ENCODE measurements around the gene ZNF621. TPM values are rescaled to one million over a fixed set of nuclear protein-coding genes. Genes with fewer than 3 reads are reported as not detected.

The ZNF621 gene
- total RNA-seq, 5 donors from 2014 or later (not counting 1 experiment from before 2014, with no cell fraction given) = 16.6 to 25.2 (median 22.2) TPM

GRCh38 chr3:40585381-40586016, 60.7 kb downstream of the ZNF621 start:
- H3K4me1 ChIP-seq (ENCODE audit: control insufficient read depth in 1 of 2, extremely low read depth in 1 of 2, insufficient read depth in 2 of 2, low read length in 2 of 2) = no peaks in the 10 kb centered on the region
- H3K4me3 ChIP-seq (ENCODE audit: control insufficient read depth in 1 of 2, extremely low read depth in 1 of 2, low read length in 1 of 2) = no peak overlapping the region
- WGBS (ENCODE audit: insufficient coverage) = 92% methylated on average over 2 of the region's 6 CpGs
- no peak for DNase-seq
- CTCF ChIA-PET = interaction anchor here (0.6 to 3.9 kb wide), 7 partner anchors 7 to 1851 kb away, joined by 3 to 19 read pairs (median 4); no protein-coding TSS in a partner anchor
- H3K27me3 Mint-ChIP-seq = peaks cover 1 to 9% of the 10 kb centered on the region in 2 donors
- ATAC-seq (replicated peaks in 1 of 4) = no peak
- no peak overlapping the region for H3K27ac ChIP-seq (ENCODE audit: low read length)
- no peaks in the 10 kb centered on the region for H3K36me3 Mint-ChIP-seq
- no peaks in the 10 kb centered on the region for H3K9me3 ChIP-seq
- POLR2A ChIA-PET = no interaction called here
- peaks cover 0 to 12% of the 10 kb centered on the region in 2 experiments for H3K27me3 ChIP-seq (replicated peaks in 1 of 2; ENCODE audit: control insufficient read depth in 2 of 2, extremely low read depth in 1 of 2, insufficient read depth in 2 of 2, low read length in 1 of 2)
- H3K4me3 Mint-ChIP-seq = no peak overlapping the region
- no peaks in the 10 kb centered on the region for H3K36me3 ChIP-seq (ENCODE audit: control insufficient read depth in 2 of 2, extremely low read depth in 1 of 2, insufficient read depth in 1 of 2, low read length in 1 of 2)
- no peaks in the 10 kb centered on the region for H3K4me1 Mint-ChIP-seq
- H3K9me3 Mint-ChIP-seq = no peaks in the 10 kb centered on the region
- H3K27ac Mint-ChIP-seq = no peak overlapping the region

DNA sequence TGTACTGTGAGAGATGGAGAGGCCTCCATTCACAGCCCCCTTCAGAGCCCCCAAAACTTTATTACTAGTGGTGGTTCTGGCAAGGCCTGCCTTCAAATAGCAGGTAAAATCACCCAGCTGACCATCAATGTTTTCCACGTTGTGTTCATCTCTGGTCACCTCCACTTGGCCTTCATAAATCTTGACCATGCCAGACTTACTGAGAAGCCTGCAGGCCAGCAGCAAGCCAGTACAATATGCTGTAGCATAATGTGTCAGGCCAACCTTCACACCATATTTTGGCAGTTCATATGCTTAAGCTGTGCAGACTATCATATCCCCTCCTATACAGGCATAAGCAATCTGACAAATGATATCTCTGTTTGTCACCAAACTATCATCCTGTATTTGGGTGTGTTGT, 62.1 kb downstream of the ZNF621 start:
- CTCF ChIA-PET = interaction anchor here (0.5 to 2.2 kb wide), 4 partner anchors 9 to 1296 kb away, joined by 3 to 7 read pairs (median 4); no protein-coding TSS in a partner anchor
- POLR2A ChIA-PET = no interaction called here
- Mint-ChIP-seq H3K9me3 (no peaks in the 10 kb centered on the region), H3K27me3 (peaks cover 4 to 16% of the 10 kb centered on the region in 2 donors), H3K4me1 (no peaks in the 10 kb centered on the region), H3K36me3 (no peaks in the 10 kb centered on the region), H3K27ac (no peak overlapping the region), H3K4me3 (no peak overlapping the region)
- Histone ChIP-seq H3K36me3 (ENCODE audit: control insufficient read depth in 2 of 2, extremely low read depth in 1 of 2, insufficient read depth in 1 of 2, low read length in 1 of 2) (no peaks in the 10 kb centered on the region), H3K27me3 (replicated peaks in 1 of 2; ENCODE audit: control insufficient read depth in 2 of 2, extremely low read depth in 1 of 2, insufficient read depth in 2 of 2, low read length in 1 of 2) (peaks cover 0 to 14% of the 10 kb centered on the region in 2 experiments), H3K27ac (ENCODE audit: low read length) (no peak overlapping the region), H3K4me3 (ENCODE audit: control insufficient read depth in 1 of 2, extremely low read depth in 1 of 2, low read length in 1 of 2) (no peak overlapping the region), H3K4me1 (ENCODE audit: control insufficient read depth in 1 of 2, extremely low read depth in 1 of 2, insufficient read depth in 2 of 2, low read length in 2 of 2) (no peaks in the 10 kb centered on the region), H3K9me3 (no peaks in the 10 kb centered on the region)
- DNase-seq (no peak), ATAC-seq (replicated peaks in 1 of 4) (no peak)
- WGBS (ENCODE audit: insufficient coverage) = 75% methylated on average over 1 of the region's 1 CpG

DNA sequence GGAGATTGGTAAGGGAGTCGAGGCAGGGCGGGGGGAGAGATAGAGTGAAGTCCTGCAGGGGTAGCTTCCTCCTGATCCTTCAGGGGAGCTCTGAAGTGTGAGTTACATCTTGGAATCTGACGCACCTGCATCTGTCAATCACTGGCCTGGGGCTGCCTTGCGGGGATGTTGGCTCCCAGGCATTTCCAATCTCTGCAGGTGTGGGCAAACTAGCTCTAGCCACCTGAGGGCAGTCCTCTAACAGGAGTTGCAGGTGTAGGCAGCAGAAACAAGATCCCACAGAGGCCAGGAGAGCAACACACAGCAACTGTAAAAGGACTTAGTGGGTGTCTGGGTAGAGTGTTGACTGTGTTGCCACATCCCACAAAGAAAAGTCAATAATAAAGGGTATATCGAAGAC, 63.6 kb downstream of the ZNF621 start:
- Histone ChIP-seq H3K4me1 (ENCODE audit: control insufficient read depth in 1 of 2, extremely low read depth in 1 of 2, insufficient read depth in 2 of 2, low read length in 2 of 2) (no peaks in the 10 kb centered on the region), H3K4me3 (ENCODE audit: control insufficient read depth in 1 of 2, extremely low read depth in 1 of 2, low read length in 1 of 2) (no peak overlapping the region), H3K9me3 (no peaks in the 10 kb centered on the region), H3K36me3 (ENCODE audit: control insufficient read depth in 2 of 2, extremely low read depth in 1 of 2, insufficient read depth in 1 of 2, low read length in 1 of 2) (no peaks in the 10 kb centered on the region), H3K27me3 (replicated peaks in 1 of 2; ENCODE audit: control insufficient read depth in 2 of 2, extremely low read depth in 1 of 2, insufficient read depth in 2 of 2, low read length in 1 of 2) (peaks cover 0 to 10% of the 10 kb centered on the region in 2 experiments), H3K27ac (ENCODE audit: low read length) (no peak overlapping the region)
- no peaks in the 10 kb centered on the region for H3K36me3 Mint-ChIP-seq
- no peak overlapping the region for H3K4me3 Mint-ChIP-seq
- ChIA-PET CTCF (interaction anchor here in 1 of 2 donors (1.2 kb wide), 1 partner anchor 1293 kb away, joined by 3 read pairs; no protein-coding TSS in a partner anchor), POLR2A (no interaction called here)
- H3K27ac Mint-ChIP-seq = no peak overlapping the region
- WGBS (ENCODE audit: insufficient coverage) = 93% methylated on average over 5 of the region's 5 CpGs
- no peaks in the 10 kb centered on the region for H3K9me3 Mint-ChIP-seq
- DNase-seq = no peak
- no peaks in the 10 kb centered on the region for H3K4me1 Mint-ChIP-seq
- ATAC-seq (replicated peaks in 1 of 4) = no peak
- peaks cover 4 to 20% of the 10 kb centered on the region in 2 donors for H3K27me3 Mint-ChIP-seq

Other genes with a start within 250 kb of the ZNF621 start
- gene EIF1B, start 215.3 kb upstream of the ZNF621 start, total RNA-seq = 10 to 100 TPM; 39.7 to 70.0 (median 53.3) TPM
- not detected for gene ENTPD3, start 137.8 kb upstream of the ZNF621 start, total RNA-seq
- gene RPL14, start 67.6 kb upstream of the ZNF621 start, total RNA-seq = 1,000 to 10,000 TPM; 2,898 to 3,980 (median 3,701) TPM
- gene ZNF619, start 47.8 kb upstream of the ZNF621 start, total RNA-seq = 10 to 100 TPM in 3 of 5 donors, 1 to 10 TPM in 2; 7.3 to 12.2 (median 11.2) TPM
- gene ZNF620, start 18.9 kb upstream of the ZNF621 start, total RNA-seq = 1 to 10 TPM; 2.0 to 3.1 (median 3.1) TPM